Measurements from ENCODE around the gene TUBG2. TPM values are rescaled to one million over a fixed set of nuclear protein-coding genes. Genes with fewer than 3 reads are reported as not detected.

The TUBG2 gene
- total RNA-seq, 1 donor from 2014 or later = 18.7 TPM

DNA sequence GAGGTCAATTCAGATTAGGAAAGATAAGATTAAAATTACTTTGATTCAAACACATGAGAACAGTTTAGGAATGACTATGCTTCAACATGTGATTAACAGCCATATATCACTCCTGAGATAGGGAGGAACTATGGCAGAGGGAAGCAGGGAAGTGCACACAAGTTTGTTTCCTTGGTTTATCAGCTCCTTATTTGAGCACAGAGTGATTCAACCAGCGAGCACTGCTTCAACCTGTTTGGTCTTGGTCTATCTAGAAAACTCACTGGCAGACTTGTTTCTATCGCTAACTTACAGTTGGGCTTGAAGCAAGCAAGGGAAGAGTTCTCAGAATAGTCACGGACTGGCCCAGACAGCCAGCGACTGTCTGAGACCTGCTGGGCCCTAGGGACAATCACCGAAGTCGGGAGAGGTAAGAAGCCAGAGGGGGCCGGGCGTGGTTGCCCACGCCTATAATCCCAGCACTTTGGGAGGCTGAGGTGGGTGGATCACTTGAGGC, 26.1 kb upstream of the TUBG2 start:
- no peak overlapping the region for H3K27ac Mint-ChIP-seq (ENCODE audit: unreplicated experiment)
- TF ChIP-seq CTCF (conservative IDR thresholded peaks at IDR 0.05) = no peak
- no peaks in the 10 kb centered on the region for H3K27me3 Mint-ChIP-seq (ENCODE audit: low read depth)
- H3K4me3 Mint-ChIP-seq = no peak overlapping the region
- no peaks in the 10 kb centered on the region for H3K9me3 Mint-ChIP-seq
- no peaks in the 10 kb centered on the region for H3K4me1 Mint-ChIP-seq
- H3K36me3 Mint-ChIP-seq (ENCODE audit: low read depth) = no peaks in the 10 kb centered on the region
- no peak for DNase-seq (ENCODE audit: low read depth, low spot score)

DNA sequence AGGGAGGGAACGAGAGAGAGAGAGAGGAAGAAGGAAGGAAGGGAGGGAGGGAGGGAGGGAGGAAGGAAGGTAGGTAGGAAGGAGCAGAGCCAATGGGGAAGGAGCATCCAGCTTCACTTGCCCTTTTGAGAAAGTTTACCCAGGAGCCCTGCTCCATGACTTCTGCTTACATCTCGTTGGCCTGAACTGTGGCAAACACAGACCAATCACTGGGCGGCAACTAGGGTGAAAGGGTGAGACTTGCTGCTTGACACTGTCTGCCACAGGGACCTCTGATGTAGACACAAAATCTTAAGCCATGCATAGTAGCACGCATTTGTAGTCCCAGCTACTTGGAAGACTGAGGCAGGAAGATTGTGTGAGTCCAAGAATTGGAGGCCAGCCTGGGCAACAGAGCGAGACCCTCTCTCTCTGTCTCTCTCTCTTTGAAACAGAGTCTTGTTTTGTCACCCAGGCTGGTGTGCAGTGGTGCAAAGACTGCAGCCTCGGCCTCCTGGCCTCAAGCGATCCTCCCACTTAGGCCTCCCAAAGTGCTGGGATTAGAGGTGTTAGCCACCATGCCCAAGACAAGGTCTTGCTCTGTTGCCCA, 19.5 kb upstream of the TUBG2 start:
- TF ChIP-seq CTCF (conservative IDR thresholded peaks at IDR 0.05) = no peak
- Mint-ChIP-seq H3K36me3 (ENCODE audit: low read depth) (no peaks in the 10 kb centered on the region), H3K4me1 (peaks cover 7% of the 10 kb centered on the region), H3K27me3 (ENCODE audit: low read depth) (peaks cover 9% of the 10 kb centered on the region), H3K27ac (ENCODE audit: unreplicated experiment) (no peak overlapping the region), H3K9me3 (no peaks in the 10 kb centered on the region), H3K4me3 (no peak overlapping the region)
- no peak for DNase-seq (ENCODE audit: low read depth, low spot score)

GRCh38 chr17:42640121-42640520, 19.0 kb upstream of the TUBG2 start:
- no peaks in the 10 kb centered on the region for H3K36me3 Mint-ChIP-seq (ENCODE audit: low read depth)
- no peak for DNase-seq (ENCODE audit: low read depth, low spot score)
- H3K27ac Mint-ChIP-seq (ENCODE audit: unreplicated experiment) = no peak overlapping the region
- H3K4me1 Mint-ChIP-seq = peaks cover 7% of the 10 kb centered on the region
- H3K9me3 Mint-ChIP-seq = no peaks in the 10 kb centered on the region
- no peak for TF ChIP-seq CTCF (conservative IDR thresholded peaks at IDR 0.05)
- peaks cover 9% of the 10 kb centered on the region for H3K27me3 Mint-ChIP-seq (ENCODE audit: low read depth)
- no peak overlapping the region for H3K4me3 Mint-ChIP-seq

- Mint-ChIP-seq H3K27ac (ENCODE audit: unreplicated experiment) (no peak overlapping the region), H3K4me1 (peaks cover 7% of the 10 kb centered on the region), H3K36me3 (ENCODE audit: low read depth) (no peaks in the 10 kb centered on the region), H3K4me3 (no peak overlapping the region), H3K9me3 (no peaks in the 10 kb centered on the region), H3K27me3 (ENCODE audit: low read depth) (peaks cover 9% of the 10 kb centered on the region)
- DNase-seq (ENCODE audit: low read depth, low spot score) = no peak
- no peak for TF ChIP-seq CTCF (conservative IDR thresholded peaks at IDR 0.05)
Measured at GRCh38 chr17:42642336-42642735, 16.7 kb upstream of the TUBG2 start.

DNA sequence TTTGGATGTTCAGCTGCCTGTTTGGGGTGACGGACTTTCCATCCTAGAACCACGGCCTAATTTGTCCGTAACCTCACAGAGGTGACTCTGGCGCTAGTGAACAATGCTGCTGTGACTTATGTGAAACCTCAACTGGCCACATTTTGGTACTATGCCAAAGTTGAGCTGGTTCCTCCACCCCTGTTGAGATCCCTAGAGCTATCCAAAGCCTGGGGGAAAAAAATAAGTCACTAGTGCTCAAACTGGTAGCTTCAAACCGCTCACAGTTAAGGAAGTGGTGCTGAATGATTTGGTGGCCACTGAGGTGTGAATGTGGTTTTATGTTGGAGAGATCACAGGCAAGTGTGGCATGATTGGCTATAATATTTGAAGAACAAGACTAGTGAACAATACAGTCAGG, 11.3 kb upstream of the TUBG2 start:
- no peak overlapping the region for H3K4me3 Mint-ChIP-seq
- H3K27ac Mint-ChIP-seq (ENCODE audit: unreplicated experiment) = no peak overlapping the region
- H3K9me3 Mint-ChIP-seq = no peaks in the 10 kb centered on the region
- DNase-seq (ENCODE audit: low read depth, low spot score) = no peak
- peaks cover under 1% of the 10 kb centered on the region for H3K4me1 Mint-ChIP-seq
- no peak for TF ChIP-seq CTCF (conservative IDR thresholded peaks at IDR 0.05)
- H3K27me3 Mint-ChIP-seq (ENCODE audit: low read depth) = peaks cover 2% of the 10 kb centered on the region
- no peaks in the 10 kb centered on the region for H3K36me3 Mint-ChIP-seq (ENCODE audit: low read depth)
